ENCODE measurements around the gene CADM1.

- TF ChIP-seq POLR2AphosphoS5 (IDR thresholded peaks at IDR 0.05; ENCODE audit: low read depth, low read length) (no peak), RAD21 (IDR thresholded peaks at IDR 0.05; ENCODE audit: low read depth) (no peak), TCF7L2 (IDR thresholded peaks at IDR 0.05; ENCODE audit: borderline replicate concordance, extremely low read depth, insufficient read depth, insufficient read length) (no peak), POLR2A (IDR thresholded peaks at IDR 0.05; ENCODE audit: borderline replicate concordance, extremely low read depth, insufficient read depth, insufficient read length) (no peak), ELF1 (IDR thresholded peaks at IDR 0.05; ENCODE audit: borderline replicate concordance, low read depth) (no peak)
- TF ChIP-seq, protein P1, sequence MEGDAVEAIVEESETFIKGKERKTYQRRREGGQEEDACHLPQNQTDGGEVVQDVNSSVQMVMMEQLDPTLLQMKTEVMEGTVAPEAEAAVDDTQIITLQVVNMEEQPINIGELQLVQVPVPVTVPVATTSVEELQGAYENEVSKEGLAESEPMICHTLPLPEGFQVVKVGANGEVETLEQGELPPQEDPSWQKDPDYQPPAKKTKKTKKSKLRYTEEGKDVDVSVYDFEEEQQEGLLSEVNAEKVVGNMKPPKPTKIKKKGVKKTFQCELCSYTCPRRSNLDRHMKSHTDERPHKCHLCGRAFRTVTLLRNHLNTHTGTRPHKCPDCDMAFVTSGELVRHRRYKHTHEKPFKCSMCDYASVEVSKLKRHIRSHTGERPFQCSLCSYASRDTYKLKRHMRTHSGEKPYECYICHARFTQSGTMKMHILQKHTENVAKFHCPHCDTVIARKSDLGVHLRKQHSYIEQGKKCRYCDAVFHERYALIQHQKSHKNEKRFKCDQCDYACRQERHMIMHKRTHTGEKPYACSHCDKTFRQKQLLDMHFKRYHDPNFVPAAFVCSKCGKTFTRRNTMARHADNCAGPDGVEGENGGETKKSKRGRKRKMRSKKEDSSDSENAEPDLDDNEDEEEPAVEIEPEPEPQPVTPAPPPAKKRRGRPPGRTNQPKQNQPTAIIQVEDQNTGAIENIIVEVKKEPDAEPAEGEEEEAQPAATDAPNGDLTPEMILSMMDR (IDR thresholded peaks at IDR 0.05 in 2 of 3, conservative IDR thresholded peaks at IDR 0.05 in 1 of 3; ENCODE audit: borderline replicate concordance in 1 of 3, insufficient read depth in 1 of 3, low read depth in 2 of 3, low read length in 2 of 3) = no peak
Observed at GRCh38 chr11:115522302-115522701, 18.1 kb upstream of the CADM1 start.

Measured in HCT116 (cell line).